HFF-Myc (cell line): Measurements from ENCODE around the gene MAST1.

Experiments
- DNase-seq: peaks from one replicate; pipeline ENCODE4 v3.0.0-alpha.2; 2011; ENCODE audit warnings: low read depth; ENCODE audit errors: extremely low read depth
- H3K4me3 ChIP-seq: replicated peaks from 2 replicates; pipeline ENCODE4 v1.5.1; 2011; ENCODE audit warnings: low read depth, mild to moderate bottlenecking, control low read depth, low read length
- TF ChIP-seq, protein P1 (sequence below): IDR thresholded peaks from 2 replicates; pipeline ENCODE4 v1.5.1; 2012; ENCODE audit warnings: mild to moderate bottlenecking, low read depth, low read length, control low read depth; ENCODE audit errors: missing control alignments

Gene MAST1

DNA sequence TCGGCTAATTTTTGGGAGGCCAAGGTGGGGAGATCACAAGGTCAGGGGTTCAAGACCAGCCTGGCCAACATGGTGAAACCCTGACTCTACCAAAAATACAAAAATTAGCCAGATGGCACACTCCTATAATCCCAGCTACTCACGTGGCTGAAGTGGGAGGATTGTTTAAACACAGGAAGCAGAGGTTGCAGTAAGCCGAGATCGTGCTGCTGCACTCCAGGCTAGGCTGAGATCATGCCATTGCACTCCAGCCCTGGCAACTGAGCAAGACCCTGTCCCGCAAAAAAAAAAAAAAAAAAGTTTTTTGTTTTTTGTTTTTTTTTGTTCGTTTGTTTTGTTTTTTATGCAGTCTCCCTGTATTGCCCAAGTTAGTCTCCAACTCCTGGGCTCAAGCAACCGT is 21.2 kb downstream of the MAST1 start:
- no peak overlapping the region for H3K4me3 ChIP-seq
- TF ChIP-seq, protein P1, sequence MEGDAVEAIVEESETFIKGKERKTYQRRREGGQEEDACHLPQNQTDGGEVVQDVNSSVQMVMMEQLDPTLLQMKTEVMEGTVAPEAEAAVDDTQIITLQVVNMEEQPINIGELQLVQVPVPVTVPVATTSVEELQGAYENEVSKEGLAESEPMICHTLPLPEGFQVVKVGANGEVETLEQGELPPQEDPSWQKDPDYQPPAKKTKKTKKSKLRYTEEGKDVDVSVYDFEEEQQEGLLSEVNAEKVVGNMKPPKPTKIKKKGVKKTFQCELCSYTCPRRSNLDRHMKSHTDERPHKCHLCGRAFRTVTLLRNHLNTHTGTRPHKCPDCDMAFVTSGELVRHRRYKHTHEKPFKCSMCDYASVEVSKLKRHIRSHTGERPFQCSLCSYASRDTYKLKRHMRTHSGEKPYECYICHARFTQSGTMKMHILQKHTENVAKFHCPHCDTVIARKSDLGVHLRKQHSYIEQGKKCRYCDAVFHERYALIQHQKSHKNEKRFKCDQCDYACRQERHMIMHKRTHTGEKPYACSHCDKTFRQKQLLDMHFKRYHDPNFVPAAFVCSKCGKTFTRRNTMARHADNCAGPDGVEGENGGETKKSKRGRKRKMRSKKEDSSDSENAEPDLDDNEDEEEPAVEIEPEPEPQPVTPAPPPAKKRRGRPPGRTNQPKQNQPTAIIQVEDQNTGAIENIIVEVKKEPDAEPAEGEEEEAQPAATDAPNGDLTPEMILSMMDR: no peak
- no peak for DNase-seq

DNA sequence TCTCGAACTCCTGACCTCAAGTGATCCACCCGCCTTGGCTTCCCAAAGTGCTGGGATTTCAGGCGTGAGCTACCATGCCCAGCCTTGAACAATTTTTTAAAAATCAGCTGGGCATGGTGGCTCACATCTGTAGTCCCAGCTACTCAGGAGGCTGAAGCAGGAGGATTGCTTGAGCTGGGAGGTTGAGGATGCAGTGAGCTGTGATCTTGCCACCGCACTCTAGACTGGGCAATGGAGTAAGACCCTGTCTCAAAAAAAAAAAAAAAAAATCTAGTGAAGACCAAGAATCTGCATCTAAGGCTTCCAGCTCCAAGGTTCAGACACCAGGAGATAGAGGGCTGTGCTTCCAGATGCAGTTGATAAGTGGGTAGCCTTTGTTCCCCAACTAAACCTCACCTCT is 25.8 kb downstream of the MAST1 start:
- TF ChIP-seq, protein P1: no peak
- no peak overlapping the region for H3K4me3 ChIP-seq
- no peak for DNase-seq

DNA sequence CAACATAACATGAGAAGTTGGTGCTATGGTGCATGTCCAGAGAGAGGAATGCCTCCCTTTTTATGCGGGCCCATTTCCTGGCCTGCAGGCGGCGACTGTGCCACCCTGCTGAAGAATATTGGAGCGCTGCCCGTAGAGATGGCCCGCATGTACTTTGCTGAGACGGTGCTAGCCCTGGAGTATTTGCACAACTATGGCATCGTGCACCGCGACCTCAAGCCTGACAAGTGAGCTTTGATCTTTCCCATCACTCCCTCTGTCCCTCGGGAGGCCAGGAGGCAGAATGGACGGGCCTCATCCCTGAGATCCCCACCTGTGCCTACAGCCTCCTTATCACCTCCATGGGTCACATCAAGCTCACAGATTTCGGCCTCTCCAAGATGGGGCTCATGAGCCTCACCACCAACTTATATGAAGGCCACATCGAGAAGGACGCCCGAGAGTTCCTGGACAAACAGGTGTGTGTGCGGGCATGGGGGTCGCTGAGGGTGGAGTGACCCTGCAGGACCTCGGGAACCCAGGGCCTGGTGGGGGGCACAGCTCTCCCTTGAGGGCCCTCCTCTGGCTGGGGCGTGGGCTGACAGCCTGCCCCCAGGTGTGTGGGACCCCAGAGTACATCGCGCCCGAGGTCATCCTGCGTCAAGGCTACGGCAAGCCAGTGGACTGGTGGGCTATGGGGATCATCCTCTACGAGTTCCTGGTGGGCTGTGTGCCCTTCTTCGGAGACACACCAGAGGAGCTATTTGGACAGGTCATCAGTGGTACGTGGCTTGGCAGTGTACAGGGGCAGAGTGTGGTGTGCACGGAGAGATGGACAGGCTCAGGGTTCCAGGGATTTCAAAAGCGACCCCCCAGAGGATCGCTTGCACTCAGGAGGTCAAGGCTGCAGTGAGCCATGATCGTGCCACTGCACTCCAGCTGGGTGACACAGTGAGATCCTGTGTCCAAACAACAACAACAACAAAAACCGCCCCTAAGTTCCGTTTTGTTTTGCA is 26.7 kb downstream of the MAST1 start:
- no peak for DNase-seq
- no peak overlapping the region for H3K4me3 ChIP-seq
- TF ChIP-seq, protein P1: no peak

DNA sequence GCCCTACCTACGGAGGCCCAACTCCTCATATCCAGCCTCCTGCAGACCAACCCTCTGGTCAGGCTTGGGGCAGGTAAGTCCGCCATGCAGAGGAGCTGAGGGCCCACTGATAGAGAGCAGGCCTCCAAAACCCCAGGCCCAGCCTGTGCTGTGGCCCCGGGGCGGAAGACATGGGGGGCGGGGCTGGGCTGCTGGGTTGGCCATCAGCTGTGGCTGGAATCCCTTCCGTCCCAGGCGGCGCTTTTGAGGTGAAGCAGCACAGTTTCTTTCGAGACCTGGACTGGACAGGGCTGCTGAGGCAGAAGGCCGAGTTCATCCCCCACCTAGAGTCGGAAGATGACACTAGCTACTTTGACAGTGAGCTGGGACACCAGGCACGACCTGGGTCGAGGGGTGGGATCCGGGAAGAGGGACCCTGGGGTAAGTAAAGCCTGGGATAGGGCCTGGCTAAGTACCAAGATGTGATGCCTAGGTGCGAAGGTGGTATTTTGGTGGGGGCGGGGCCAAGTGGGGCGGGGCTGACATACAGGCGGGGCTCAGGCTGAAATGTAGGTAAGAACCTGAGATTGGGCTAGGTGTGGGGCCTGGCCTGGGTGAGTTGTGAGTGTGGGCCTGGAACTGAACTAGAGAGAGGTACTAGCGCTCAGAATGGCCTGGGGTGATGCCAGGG is 27.6 kb downstream of the MAST1 start:
- TF ChIP-seq, protein P1: no peak
- H3K4me3 ChIP-seq: no peak overlapping the region
- no peak for DNase-seq

DNA sequence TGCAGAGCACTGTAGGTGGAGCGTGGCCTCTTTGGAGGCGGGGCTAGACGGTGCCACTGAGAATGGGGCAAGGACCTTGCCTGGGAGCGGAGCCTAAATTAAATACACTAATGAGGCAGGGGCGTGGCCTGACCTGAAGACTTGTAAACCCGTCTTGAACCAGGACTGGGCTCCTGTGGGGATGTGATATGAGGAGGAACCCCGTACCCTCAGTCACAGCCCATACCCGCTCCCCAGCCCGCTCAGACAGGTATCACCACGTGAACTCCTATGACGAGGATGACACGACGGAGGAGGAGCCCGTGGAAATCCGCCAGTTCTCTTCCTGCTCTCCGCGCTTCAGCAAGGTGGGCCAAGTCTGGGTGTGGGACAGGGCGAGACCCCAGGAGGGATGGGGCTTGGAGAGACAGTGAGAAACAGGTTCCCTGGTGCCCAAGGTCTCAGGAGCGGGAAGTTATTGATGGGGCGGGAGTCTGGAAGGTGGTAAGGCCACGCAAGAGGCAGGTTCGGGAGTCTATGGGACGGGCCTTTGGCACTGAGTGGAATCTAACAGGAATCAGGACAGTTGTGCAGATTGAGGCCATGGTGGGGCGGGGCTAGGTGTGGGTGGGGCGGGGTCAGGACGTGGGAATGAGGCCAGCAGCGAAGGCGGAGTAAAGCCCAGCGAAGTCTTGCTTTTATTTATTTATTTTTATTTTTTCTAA is 28.3 kb downstream of the MAST1 start:
- TF ChIP-seq, protein P1: no peak
- no peak for DNase-seq
- H3K4me3 ChIP-seq: no peak overlapping the region
